Measurements from ENCODE around the gene GPS1.

- TF ChIP-seq CTCF (IDR thresholded peaks at IDR 0.05; ENCODE audit: low read depth, low read length, poor library complexity, severe bottlenecking) (no peak), EZH2phosphoT487 (IDR thresholded peaks at IDR 0.05; ENCODE audit: borderline replicate concordance, low read length) (no peak)
Measured at GRCh38 chr17:82006468-82007227, 45.0 kb upstream of the GPS1 start.

All from DOHH2 (cell line).